GM21447 (cell line): ENCODE results near the gene ST3GAL3.
"Not testable (repeated sequence)": the region's sequence is repeated elsewhere in the genome, so short reads cannot be mapped to it uniquely, and the experiment has no call there.

ENCODE experiments used
- ATAC-seq: cut with Tn5 transposase; IDR thresholded peaks from one replicate; pipeline ENCODE4 v1.9.1; 2021; ENCODE audit not compliant: unreplicated experiment

The ST3GAL3 gene

DNA sequence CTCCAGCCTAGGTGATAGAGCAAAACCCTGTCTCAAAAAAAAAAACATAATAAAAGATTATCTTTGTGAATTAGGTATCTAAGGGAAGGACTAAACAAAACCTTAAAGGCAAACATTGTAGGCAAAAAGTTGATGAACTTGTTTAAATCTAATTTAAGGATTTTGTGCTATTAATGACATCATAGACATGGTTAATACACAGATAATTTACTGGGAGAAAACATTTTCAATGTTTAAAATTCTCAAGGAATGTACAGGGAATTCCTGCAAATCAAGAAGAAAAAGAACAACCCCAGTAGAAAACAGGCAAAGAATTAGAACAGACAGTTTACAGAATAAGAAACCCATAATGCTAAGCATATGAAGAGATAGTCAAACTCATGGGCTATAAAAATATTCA, 47.6 kb downstream of the ST3GAL3 start:
- ATAC-seq: no peak

GRCh38 chr1:43757343-43758053, 50.2 kb downstream of the ST3GAL3 start:
- no peak for ATAC-seq

- ATAC-seq: no peak
Measured at GRCh38 chr1:43760745-43761317, 53.5 kb downstream of the ST3GAL3 start.

DNA sequence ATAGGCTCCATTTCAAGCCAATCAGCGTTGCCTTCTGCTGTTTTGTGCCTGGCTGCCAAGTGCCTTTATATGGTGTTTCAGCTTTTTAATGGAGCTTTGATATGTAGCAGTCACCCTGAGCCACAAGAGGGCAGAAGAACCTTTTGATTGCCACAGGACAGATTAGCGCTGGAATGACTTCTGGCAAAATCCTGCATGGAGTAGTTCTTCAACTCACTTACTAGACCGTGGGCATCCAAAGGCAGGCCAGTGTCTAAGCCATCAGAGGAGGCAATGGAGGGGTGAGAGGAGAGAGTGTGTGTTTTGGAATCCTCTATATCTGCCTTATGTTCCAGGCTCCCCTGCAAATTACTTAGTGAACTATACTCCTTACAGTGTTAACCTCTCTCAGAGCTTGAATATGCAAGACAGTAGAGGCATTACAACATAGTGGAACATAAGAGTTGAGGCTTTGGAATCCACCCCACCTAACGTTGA, 56.2 kb downstream of the ST3GAL3 start:
- no peak for ATAC-seq

- no peak for ATAC-seq
Measured at GRCh38 chr1:43764581-43764980, 57.2 kb downstream of the ST3GAL3 start.

DNA sequence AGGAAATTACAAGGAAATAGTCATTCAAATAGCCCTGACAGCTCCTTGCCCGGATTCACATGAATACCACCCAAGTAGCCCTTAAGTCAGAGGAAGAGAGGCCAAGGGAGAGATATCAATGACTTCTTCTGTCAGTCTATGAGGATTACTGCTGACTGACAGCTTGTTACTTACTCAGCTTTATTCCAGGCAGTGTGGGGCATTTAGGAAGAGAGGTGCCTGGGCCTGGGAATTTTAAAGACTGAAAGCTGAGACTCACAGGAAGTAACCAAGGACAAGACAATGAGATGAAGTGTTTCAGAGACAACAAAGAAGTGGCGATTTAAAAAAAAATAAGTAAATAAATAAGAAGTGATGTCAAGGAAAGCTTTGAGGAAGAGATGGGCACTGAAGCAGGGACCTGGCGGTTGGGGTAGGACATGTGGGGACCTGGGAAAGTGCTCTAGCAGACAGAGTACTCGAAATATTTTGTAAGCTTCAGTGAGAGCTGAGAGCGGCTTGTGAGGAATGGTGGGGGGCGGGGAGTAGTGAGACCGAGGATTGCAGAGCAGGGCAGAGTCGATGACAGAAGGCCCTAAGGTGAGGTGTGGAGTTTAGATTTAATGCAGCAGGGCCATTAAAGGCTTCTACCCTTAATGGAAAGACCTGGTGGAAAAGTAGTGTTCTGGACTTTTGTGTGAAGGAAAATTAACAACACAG, 58.9 kb downstream of the ST3GAL3 start:
- ATAC-seq: no peak

DNA sequence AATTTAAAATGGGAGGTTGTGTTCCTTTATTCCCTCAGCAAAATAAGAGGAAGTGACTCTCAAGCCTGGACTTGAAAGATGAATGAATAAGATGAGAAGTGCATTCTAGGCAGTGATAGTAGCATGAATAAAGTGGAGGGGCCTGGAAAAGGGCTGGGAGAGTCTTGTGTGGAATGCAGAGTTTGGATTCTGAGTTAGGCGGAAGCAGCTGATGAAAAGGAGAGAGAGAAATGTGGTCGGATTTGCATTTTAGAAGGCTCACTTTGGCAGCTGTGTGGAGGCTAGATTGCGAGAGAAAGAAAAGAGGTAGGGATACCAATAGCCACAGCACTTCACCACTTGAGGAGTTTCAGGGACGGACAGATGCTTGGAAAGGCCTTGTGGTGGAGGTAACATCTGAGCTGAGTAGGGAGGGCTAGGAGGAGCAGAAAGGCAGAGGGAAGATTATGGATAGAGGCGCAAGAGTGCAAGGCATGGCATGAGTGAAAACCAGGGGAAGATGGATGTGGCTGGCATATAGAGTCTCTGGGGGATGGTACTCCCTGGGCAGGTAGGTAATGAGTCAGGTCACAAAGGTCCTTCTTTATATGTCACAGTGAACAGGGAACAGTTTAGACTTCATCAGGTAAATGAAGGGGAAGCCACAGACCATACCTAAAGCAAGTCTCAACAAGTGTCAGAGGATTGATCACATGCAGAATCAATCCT, 59.6 kb downstream of the ST3GAL3 start:
- no peak for ATAC-seq

DNA sequence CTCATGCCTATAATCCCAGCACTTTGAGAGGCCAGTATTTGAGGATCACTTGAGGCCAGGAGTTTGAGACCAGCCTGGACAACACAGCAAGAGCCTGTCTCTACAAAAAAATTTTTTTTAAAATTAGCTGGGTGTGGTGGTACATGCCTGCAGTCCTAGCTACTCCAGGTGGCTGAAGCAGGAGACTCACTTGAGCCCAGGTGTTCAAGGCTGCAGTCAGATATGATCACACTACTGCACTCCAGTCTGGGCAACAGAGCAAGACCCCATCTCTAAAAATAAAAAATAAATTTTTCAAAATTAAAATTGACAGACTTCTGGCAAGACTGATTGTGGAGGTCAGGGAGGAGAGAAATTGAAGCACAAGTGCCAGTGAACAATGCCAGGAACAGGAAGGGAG, 60.8 kb downstream of the ST3GAL3 start:
- ATAC-seq: no peak

DNA sequence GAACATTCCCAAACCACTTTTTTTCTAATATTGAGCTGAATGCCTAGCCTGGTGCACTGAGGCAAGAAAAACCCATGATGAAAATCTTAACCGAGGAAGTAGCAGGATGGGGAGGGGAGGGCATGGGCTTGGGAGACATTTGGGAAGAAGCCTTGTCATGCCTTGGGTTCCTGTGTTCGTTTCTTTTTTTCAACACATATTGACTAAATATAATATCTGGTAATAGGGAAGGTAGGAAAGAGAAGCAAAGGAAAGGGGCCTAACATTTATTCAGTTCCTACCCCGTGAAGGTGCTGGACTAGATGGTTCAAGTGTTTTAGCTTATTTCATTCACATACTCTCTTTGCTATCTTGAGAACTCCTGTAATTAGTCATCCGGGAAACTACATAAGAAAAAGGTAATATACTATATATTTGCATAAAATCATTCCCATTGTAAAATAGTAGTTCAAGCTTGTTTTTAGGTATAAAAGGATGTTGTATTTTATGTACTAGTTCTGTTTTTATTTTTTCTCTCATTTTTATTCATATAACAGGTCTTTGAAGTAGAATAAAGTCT, 62.1 kb downstream of the ST3GAL3 start:
- no peak for ATAC-seq

GRCh38 chr1:43770111-43770510, 62.8 kb downstream of the ST3GAL3 start:
- ATAC-seq: no peak

GRCh38 chr1:43772978-43773377, 65.6 kb downstream of the ST3GAL3 start:
- no peak for ATAC-seq

GRCh38 chr1:43773821-43774220, 66.5 kb downstream of the ST3GAL3 start:
- ATAC-seq: no peak

- ATAC-seq: no peak
Measured at GRCh38 chr1:43774359-43774758, 67.0 kb downstream of the ST3GAL3 start.

GRCh38 chr1:43776043-43776761, 68.9 kb downstream of the ST3GAL3 start:
- ATAC-seq: no peak

DNA sequence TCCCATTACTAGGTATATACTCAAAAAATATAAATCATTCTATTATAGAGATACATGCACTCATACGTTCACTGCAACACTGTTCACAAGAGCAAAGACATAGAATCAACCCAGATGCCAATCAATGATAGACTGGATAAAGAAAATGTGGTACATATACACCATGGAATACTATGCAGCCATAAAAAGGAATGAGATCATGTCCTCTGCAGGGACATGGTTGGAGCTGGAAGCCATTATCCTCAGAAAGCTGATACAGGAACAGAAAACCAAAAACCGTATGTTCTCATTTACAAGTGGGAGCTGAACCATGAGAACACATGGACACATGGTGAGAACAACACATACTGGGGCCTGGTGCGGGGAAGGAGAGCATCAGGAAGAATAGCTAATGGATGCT, 70.6 kb downstream of the ST3GAL3 start:
- not testable (repeated sequence) for ATAC-seq

GRCh38 chr1:43779266-43779665, 71.9 kb downstream of the ST3GAL3 start:
- no peak for ATAC-seq

DNA sequence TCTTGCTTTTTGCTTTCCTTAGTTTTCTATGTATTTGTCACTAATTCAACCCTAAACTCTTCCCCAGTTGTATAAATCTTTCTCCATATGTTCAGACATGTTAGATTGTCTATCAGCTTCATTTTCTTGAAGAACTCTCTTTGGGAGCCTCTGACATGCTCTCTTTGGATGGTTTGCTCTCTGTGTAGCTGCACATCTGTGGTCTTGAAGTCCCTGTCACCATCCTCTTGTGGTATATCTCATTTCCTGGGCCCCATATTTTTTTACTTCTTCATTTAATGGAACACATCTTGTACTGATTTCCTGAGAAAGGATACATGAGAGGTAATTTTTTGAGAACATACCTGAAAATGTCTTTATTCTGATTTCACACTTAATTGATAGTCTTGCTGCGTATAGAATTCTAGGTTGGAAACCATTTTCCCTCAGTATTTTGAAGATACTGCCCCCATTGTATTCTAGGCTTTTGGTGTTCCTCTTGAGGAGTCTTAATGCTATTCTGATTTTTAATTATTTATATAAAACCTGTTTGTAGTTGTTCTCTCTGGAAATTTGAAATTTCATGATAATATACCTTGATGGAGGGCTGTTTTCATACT, 72.6 kb downstream of the ST3GAL3 start:
- no peak for ATAC-seq

DNA sequence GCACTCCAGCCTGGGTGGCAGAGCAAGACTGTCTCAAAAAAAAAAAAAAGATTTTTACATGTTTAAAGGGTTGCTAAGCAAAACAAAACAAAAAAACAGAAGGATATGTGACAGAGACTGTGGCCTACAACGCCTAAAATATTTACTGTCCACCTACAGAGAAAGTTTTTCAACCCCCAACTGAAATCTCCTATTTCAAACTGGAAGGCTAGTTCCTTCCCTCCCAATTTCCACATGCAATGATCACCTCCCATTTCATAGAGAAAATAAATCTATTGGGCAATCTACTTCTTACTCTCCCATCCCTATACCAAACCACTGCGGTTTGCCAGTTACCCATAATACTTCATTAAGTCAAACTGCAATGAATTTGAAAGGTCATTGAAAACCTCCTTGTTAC, 74.2 kb downstream of the ST3GAL3 start:
- ATAC-seq: no peak

DNA sequence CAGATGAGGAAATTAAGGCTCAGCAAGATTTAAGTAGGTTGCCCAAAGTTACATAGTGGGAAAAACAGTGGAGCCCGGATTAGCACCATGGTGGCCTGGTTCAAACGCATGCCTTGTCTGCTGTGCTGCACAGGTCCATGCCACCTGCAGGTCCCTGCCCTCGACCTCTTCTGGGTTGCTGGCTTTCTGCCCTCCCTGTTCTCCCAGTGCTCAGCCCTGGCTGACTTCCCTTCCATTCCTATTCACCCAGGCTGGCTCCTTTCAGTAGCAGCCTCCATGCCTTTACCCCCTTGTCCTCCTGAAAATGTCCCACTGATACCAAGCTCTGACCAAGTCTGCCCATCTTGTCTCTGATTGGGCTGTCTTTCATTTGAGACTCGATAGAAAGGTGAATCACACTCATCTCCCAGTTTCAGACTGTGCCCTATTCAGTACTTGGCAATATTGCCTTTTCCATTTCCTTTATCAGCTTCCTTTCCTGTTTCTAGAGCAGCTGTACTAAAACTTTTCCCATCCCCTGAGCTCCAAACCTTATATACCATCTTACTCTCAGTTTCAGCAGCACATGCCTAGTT, 75.8 kb downstream of the ST3GAL3 start:
- no peak for ATAC-seq

DNA sequence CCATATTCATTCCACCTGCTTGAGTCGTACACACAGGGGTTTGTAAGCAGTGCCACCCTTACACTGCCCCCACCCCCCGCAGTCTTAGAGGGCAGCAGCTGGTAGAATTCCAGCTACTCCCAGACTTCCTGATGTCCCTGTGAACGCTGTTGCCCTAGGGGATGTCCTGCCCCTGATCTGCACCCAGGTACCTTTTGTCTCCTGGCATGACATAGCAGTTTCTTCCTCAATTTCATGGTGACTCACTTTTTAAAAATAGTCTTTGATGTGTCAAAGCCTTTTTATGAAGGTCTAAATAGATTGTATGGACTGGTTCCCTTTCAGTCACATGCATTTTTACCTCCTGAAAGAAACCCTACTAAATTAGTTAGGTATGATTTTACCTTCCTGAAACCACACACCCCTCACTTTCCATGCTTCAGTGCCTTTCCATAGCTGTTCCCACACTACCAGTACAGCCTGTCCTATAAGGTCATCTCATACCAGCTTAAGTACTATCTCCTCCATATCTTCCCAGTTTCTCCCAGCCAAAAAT, 76.4 kb downstream of the ST3GAL3 start:
- ATAC-seq: no peak
